ENCODE data around the gene ZNF135. TPM values are rescaled to one million over a fixed set of nuclear protein-coding genes. Genes with fewer than 3 reads are reported as not detected.

Gene ZNF135
- total and polyA plus RNA-seq, 2 donors (not counting 3 experiments of a cell fraction or from before 2014, with no cell fraction given) = 1.2 to 1.5 TPM

DNA sequence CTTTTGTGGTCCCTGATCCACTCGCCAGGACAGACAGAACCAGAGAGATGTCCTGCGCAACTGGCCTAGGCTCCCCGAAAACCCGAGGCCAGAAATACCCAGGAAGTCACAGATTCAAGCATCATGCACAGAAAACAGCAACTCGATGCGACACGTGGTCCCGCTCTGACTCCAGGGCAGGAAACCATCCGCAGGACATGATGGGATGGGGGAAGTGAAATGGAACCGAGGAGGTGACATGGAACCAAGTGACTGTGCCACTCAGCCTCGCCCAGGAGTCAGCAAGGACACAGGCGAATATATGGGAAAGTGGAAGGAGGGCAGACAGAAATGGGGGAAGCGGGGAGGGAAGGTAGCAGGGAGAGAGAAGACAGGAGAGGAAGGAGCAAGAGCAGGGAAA is 37.8 kb downstream of the ZNF135 start:
- Histone ChIP-seq H3K36me3 (ENCODE audit: control insufficient read depth in 2 of 2, extremely low read depth in 1 of 2, insufficient read depth in 2 of 2, low read length in 2 of 2) (no peaks in the 10 kb centered on the region), H3K4me1 (ENCODE audit: control insufficient read depth, extremely low read depth, insufficient read depth, low read length) (no peaks in the 10 kb centered on the region), H3K9ac (replicated peaks; ENCODE audit: extremely low read depth, insufficient read depth, low read length) (no peak overlapping the region), H3K27me3 (ENCODE audit: control insufficient read depth in 2 of 2, insufficient read depth in 2 of 2, low read length in 2 of 2) (no peaks in the 10 kb centered on the region), H3K27ac (ENCODE audit: insufficient read depth, low read depth, low read length) (no peak overlapping the region), H3K4me2 (ENCODE audit: insufficient read depth, low read length) (no peak overlapping the region), H3K9me3 (replicated peaks; ENCODE audit: control insufficient read depth, insufficient read depth, low read length) (peaks cover 3% of the 10 kb centered on the region), H3K79me2 (ENCODE audit: control insufficient read depth, insufficient read depth, low read length) (no peaks in the 10 kb centered on the region), H2AFZ (ENCODE audit: low read depth, low read length) (no peak overlapping the region), H3K4me3 (replicated peaks in 1 of 3; ENCODE audit: insufficient read depth in 1 of 3, low read depth in 1 of 3, low read length in 3 of 3) (no peak overlapping the region), H4K20me1 (replicated peaks; ENCODE audit: control insufficient read depth, extremely low read depth, insufficient read depth, low read length) (no peaks in the 10 kb centered on the region), H3K9me1 (replicated peaks; ENCODE audit: control insufficient read depth, extremely low read depth, insufficient read depth, low read length) (no peaks in the 10 kb centered on the region)
- ChIA-PET CTCF (no interaction called here), POLR2A (no interaction called here)
- BruUV-seq (replicated peaks) = no TSS peak
- intact Hi-C loops (cut with micrococcal nuclease) = loop anchor here (10.0 kb wide), 1 partner anchor 58 kb away; the partner anchor contains the start of gene ZNF329
- no peak for TF ChIP-seq POLR2AphosphoS5 (IDR thresholded peaks at IDR 0.05; ENCODE audit: insufficient read depth, low read depth, low read length)
- no peak for TF ChIP-seq EZH2 (IDR thresholded peaks at IDR 0.05; ENCODE audit: borderline replicate concordance, low read depth, low read length, severe bottlenecking)
- TF ChIP-seq CTCF (IDR thresholded peaks at IDR 0.05; ENCODE audit: extremely low read depth in 1 of 2, insufficient read depth in 1 of 2, low read depth in 1 of 2, low read length in 2 of 2) = no peak
- TF ChIP-seq JUN (IDR thresholded peaks at IDR 0.05; ENCODE audit: borderline replicate concordance, insufficient read depth, insufficient read length, low read depth) = no peak
- TF ChIP-seq POLR2A (IDR thresholded peaks at IDR 0.05; ENCODE audit: low read depth, low read length) = no peak
- TF ChIP-seq, protein P1, sequence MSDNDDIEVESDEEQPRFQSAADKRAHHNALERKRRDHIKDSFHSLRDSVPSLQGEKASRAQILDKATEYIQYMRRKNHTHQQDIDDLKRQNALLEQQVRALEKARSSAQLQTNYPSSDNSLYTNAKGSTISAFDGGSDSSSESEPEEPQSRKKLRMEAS (IDR thresholded peaks at IDR 0.05; ENCODE audit: insufficient read depth, insufficient read length) = no peak
- TF ChIP-seq GATA2 (IDR thresholded peaks at IDR 0.05; ENCODE audit: insufficient read depth, insufficient read length, low read depth, low read length) = no peak
- TF ChIP-seq MYC (IDR thresholded peaks at IDR 0.05; ENCODE audit: low read depth, low read length) = no peak
- TF ChIP-seq FOS (IDR thresholded peaks at IDR 0.05; ENCODE audit: borderline replicate concordance, insufficient read depth, low read length) = no peak
- FAIRE-seq = no peak
- dilution Hi-C loops (cut with MboI; ENCODE audit: extremely low pct_ligation_motif_present, low sequenced_read_pairs) = no loop called here
- no peak for DNase-seq (ENCODE audit: low read depth, low spot score)
